SU-DHL-6 (cell line): ENCODE results near the gene ARL8A.
A peak's percentile ranks its signal among the peaks of the same experiment; 100 is the strongest.

Experiments
- H2AFZ ChIP-seq: fragments of 200-600 bp; sonication (generic); 2 replicates; pipeline ENCODE4 v1.6.1; 2014; ENCODE audit warnings: low read depth, mild to moderate bottlenecking, moderate library complexity, mixed read lengths, antibody characterized with exemption, low read length; ENCODE audit not compliant: severe bottlenecking
- H3F3A ChIP-seq: fragments of 200-600 bp; shearing (Covaris generic); 2 replicates; pipeline ENCODE4 v1.6.0; 2016; ENCODE audit warnings: antibody characterized with exemption, mild to moderate bottlenecking; ENCODE audit not compliant: insufficient read depth
- H3K27ac ChIP-seq: fragments of 200-600 bp; sonication (generic); 2 replicates; pipeline ENCODE4 v1.5.1; 2016; ENCODE audit warnings: low read depth, mild to moderate bottlenecking, low read length, moderate library complexity, mixed read lengths
- H3K27me3 ChIP-seq: fragments of 200-600 bp; sonication (generic), shearing (Covaris generic); 2 replicates; pipeline ENCODE4 v1.6.0; 2014; ENCODE audit warnings: mild to moderate bottlenecking, low read length
- H3K36me3 ChIP-seq: fragments of 200-600 bp; sonication (generic); 2 replicates; pipeline ENCODE4 v1.6.1; 2014; ENCODE audit warnings: mild to moderate bottlenecking, low read length, mixed read lengths
- H3K4me2 ChIP-seq: fragments of 300-600, 200-600 bp; shearing (Covaris generic), sonication (generic); 2 replicates; pipeline ENCODE4 v1.6.0; 2014; ENCODE audit warnings: low read length, low read depth, mild to moderate bottlenecking; ENCODE audit not compliant: poor library complexity, severe bottlenecking
- H3K4me3 ChIP-seq: fragments of 200-600 bp; sonication (generic); 2 replicates; pipeline ENCODE4 v1.5.1; 2014; ENCODE audit warnings: antibody characterized with exemption, low read length, mild to moderate bottlenecking, mixed read lengths; ENCODE audit not compliant: insufficient read depth, poor library complexity, severe bottlenecking
- H3K79me2 ChIP-seq: fragments of 200-600 bp; sonication (generic); 2 replicates; pipeline ENCODE4 v1.6.1; 2014; ENCODE audit warnings: mild to moderate bottlenecking, low read length, moderate library complexity; ENCODE audit not compliant: insufficient read depth
- H3K9ac ChIP-seq: fragments of 200-600 bp; sonication (generic); 2 replicates; pipeline ENCODE4 v1.7.0; 2014; ENCODE audit warnings: mild to moderate bottlenecking, low read length
- H3K9me2 ChIP-seq: fragments of 200-600 bp; sonication (generic); replicated peaks from 2 replicates; pipeline ENCODE4 v1.6.1; 2014; ENCODE audit warnings: low read length; ENCODE audit not compliant: insufficient read depth
- H3K9me3 ChIP-seq: fragments of 200-600 bp; sonication (generic); 2 replicates; pipeline ENCODE4 v1.6.1; 2014; ENCODE audit warnings: low read length, mixed read lengths; ENCODE audit not compliant: insufficient read depth
- H4K20me1 ChIP-seq: fragments of 200-600 bp; sonication (generic); 2 replicates; pipeline ENCODE4 v1.6.1; 2014; ENCODE audit warnings: low read depth, mild to moderate bottlenecking, antibody characterized with exemption, low read length, moderate library complexity, mixed read lengths
- CTCF ChIP-seq: fragments of 200-600 bp; sonication (generic); IDR thresholded peaks from one replicate; pipeline ENCODE4 v1.5.1; 2017; ENCODE audit warnings: antibody characterized with exemption, mild to moderate bottlenecking, low read length, moderate library complexity; ENCODE audit not compliant: insufficient read depth, poor library complexity, severe bottlenecking
- EZH2phosphoT487 ChIP-seq: fragments of 200-600 bp; sonication (generic), shearing (Covaris generic); conservative IDR thresholded peaks from 2 replicates; pipeline ENCODE4 v1.6.1; 2018; ENCODE audit warnings: mild to moderate bottlenecking, antibody characterized with exemption, low read length, moderate library complexity, mixed read lengths

ARL8A gene

DNA sequence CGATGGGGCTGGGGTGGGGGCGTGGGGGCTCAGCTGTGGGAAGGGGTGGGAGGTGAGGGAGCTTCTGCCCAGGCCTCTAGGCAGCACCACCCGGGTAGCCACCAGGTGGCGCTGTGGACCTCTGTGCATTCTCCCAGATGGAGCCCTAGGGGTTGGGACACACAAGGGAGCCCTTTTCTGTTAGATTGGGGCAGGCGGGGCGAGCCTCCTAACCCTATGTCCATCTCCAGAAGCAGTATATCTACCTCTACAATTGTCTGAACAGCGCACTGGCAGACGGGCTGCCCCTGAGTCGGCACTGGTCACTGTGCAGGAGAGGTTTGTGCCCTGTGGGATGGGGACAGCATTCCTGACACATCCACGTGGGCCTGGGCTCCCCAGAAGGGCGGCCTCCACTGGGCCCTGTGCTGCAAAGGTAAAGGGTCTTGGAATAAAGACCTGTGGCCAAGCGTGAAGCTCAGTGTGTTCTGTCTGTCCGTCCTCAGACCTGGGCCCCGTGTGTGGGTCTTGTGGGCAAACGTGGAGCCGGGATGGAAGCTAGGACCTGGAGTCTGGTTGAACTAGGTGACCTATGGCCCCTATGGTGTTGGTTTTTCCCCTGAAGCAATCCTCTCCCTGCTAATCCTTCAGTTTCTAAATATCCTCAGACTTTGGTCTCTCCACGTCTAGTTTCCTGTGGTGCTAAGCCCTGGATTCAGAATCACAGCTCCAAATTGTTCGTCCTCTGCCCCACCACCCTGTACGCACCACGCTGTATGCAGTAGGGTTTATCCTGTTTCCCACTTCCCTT is 44.7 kb upstream of the ARL8A start:
- Histone ChIP-seq H3K4me2 (no peak overlapping the region), H3K9me3 (no peaks in the 10 kb centered on the region), H2AFZ (no peak overlapping the region), H4K20me1 (no peaks in the 10 kb centered on the region), H3K9ac (no peak overlapping the region), H3K36me3 (no peaks in the 10 kb centered on the region), H3K27ac (no peak overlapping the region), H3K9me2 (no peaks in the 10 kb centered on the region), H3K4me3 (no peak overlapping the region), H3F3A (no peaks in the 10 kb centered on the region), H3K79me2 (no peaks in the 10 kb centered on the region), H3K27me3 (no peaks in the 10 kb centered on the region)
- TF ChIP-seq CTCF (peak; percentile 60), EZH2phosphoT487 (no peak)

- no peaks in the 10 kb centered on the region for H3K9me3 ChIP-seq
Measured at GRCh38 chr1:202187697-202188407, 43.3 kb upstream of the ARL8A start.

GRCh38 chr1:202187041-202187671 is 42.6 kb upstream of the ARL8A start:
- Histone ChIP-seq H3K4me3 (no peak overlapping the region), H3K4me2 (no peak overlapping the region), H3K9me2 (no peaks in the 10 kb centered on the region), H2AFZ (no peak overlapping the region), H3K9me3 (no peaks in the 10 kb centered on the region), H3K36me3 (no peaks in the 10 kb centered on the region), H3K27ac (no peak overlapping the region), H4K20me1 (no peaks in the 10 kb centered on the region), H3F3A (no peaks in the 10 kb centered on the region), H3K9ac (no peak overlapping the region), H3K79me2 (no peaks in the 10 kb centered on the region), H3K27me3 (no peaks in the 10 kb centered on the region)
- no peak for TF ChIP-seq CTCF
- no peak for TF ChIP-seq EZH2phosphoT487

More at GRCh38 chr1:202187697-202188407, 43.3 kb upstream of the ARL8A start:
- no peak for TF ChIP-seq EZH2phosphoT487
- no peak for TF ChIP-seq CTCF
- Histone ChIP-seq H3K9ac (no peak overlapping the region), H3K4me2 (no peak overlapping the region), H4K20me1 (no peaks in the 10 kb centered on the region), H2AFZ (no peak overlapping the region), H3K9me2 (no peaks in the 10 kb centered on the region), H3F3A (no peaks in the 10 kb centered on the region), H3K79me2 (no peaks in the 10 kb centered on the region), H3K27ac (no peak overlapping the region), H3K36me3 (no peaks in the 10 kb centered on the region), H3K4me3 (no peak overlapping the region), H3K27me3 (no peaks in the 10 kb centered on the region)
